ENCODE measurements around the gene COA1.

DNA sequence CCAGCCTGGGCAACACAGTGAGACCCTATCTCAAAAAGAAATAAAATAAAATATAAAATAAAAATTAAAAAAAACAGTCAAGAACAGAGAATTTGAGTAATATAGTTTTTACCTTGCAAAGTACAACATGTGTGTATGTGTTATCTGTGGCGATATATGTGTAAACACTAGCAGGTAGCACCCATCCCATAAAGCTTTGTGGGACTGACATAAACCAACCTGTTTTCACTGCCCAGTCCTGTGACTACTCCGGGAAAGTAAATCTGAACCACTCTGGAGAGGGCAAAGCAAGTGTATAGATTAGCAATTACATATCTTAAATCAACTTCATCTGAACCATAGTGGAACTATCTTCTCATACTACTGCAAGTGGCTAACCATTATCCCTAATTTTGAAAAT lies 72.3 kb downstream of the COA1 start:
- TF ChIP-seq, protein P1, sequence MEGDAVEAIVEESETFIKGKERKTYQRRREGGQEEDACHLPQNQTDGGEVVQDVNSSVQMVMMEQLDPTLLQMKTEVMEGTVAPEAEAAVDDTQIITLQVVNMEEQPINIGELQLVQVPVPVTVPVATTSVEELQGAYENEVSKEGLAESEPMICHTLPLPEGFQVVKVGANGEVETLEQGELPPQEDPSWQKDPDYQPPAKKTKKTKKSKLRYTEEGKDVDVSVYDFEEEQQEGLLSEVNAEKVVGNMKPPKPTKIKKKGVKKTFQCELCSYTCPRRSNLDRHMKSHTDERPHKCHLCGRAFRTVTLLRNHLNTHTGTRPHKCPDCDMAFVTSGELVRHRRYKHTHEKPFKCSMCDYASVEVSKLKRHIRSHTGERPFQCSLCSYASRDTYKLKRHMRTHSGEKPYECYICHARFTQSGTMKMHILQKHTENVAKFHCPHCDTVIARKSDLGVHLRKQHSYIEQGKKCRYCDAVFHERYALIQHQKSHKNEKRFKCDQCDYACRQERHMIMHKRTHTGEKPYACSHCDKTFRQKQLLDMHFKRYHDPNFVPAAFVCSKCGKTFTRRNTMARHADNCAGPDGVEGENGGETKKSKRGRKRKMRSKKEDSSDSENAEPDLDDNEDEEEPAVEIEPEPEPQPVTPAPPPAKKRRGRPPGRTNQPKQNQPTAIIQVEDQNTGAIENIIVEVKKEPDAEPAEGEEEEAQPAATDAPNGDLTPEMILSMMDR (IDR thresholded peaks at IDR 0.05) = no peak
- TF ChIP-seq POLR2A (IDR thresholded peaks at IDR 0.05) = no peak
